SK-N-SH (cell line): ENCODE results near the gene NUCB1. TPM values are rescaled to one million over a fixed set of nuclear protein-coding genes. Genes with fewer than 3 reads are reported as not detected.
"Not testable (repeated sequence)": the region's sequence is repeated elsewhere in the genome, so short reads cannot be mapped to it uniquely, and the experiment has no call there.

ENCODE experiments used
- CTCF ChIA-PET: fragments of 300-600, 350-600 bp; formaldehyde crosslinking; extraction: SDS; loops from one replicate; lab custom pipeline; 2021; lab: Yijun Ruan, JAX
- POLR2A ChIA-PET: fragments of 350-600 bp; sonication (Branson Sonifier 250); formaldehyde crosslinking; extraction: SDS; loops from one replicate; lab custom pipeline; 2020; ENCODE audit warnings: antibody characterized with exemption, inconsistent platforms; lab: Yijun Ruan, JAX
- DNase-seq: peaks from one replicate; pipeline ENCODE4 v3.0.0; 2012
- H2AFZ ChIP-seq: fragments of 200-600 bp; sonication (generic); 2 replicates; pipeline ENCODE4 v1.8.1; 2016; ENCODE audit warnings: antibody characterized with exemption, mild to moderate bottlenecking, low read depth
- H3F3A ChIP-seq: fragments of 200-600 bp; sonication (generic); replicated peaks from 2 replicates; pipeline ENCODE3; 2016; ENCODE audit warnings: antibody characterized with exemption, mild to moderate bottlenecking; ENCODE audit not compliant: insufficient read depth
- H3K27ac ChIP-seq, 2 experiments: fragments of 200-500 bp in 1 of 2; fragments of 200-600 bp in 1 of 2; sonication (Bioruptor generic) in 1 of 2; sonication (generic), shearing (Covaris generic) in 1 of 2; 2 replicates each; pipeline versions ENCODE4 v1.5.1 to v1.6.1; 2014 to 2016; ENCODE audit warnings: low read depth in 2 of 2, inconsistent platforms in 1 of 2, low read length in 1 of 2, mild to moderate bottlenecking in 1 of 2, mixed read lengths in 1 of 2
- H3K27me3 ChIP-seq: fragments of 200-600 bp; sonication (generic), shearing (Covaris generic); 2 replicates; pipeline ENCODE4 v1.6.1; 2016; ENCODE audit warnings: mixed run types; ENCODE audit not compliant: insufficient read depth
- H3K36me3 ChIP-seq, 2 experiments: fragments of 200-500 bp in 1 of 2; fragments of 200-600 bp in 1 of 2; sonication (Bioruptor generic) in 1 of 2; sonication (generic) in 1 of 2; replicated peaks in 1 of 2; 2 replicates each; pipeline versions ENCODE3 to v1.5.1; 2014 to 2016; ENCODE audit warnings: low read length in 1 of 2, mild to moderate bottlenecking in 1 of 2; ENCODE audit not compliant: insufficient read depth in 2 of 2, control insufficient read depth in 1 of 2
- H3K4me1 ChIP-seq, 2 experiments: fragments of 200-500 bp in 1 of 2; fragments of 200-600 bp in 1 of 2; sonication (Bioruptor generic) in 1 of 2; sonication (generic), shearing (Covaris generic) in 1 of 2; 2 replicates each; pipeline versions ENCODE4 v1.5.1 to v1.6.1; 2014 to 2016; ENCODE audit warnings: low read depth in 1 of 2, low read length in 1 of 2, mixed run types in 1 of 2; ENCODE audit not compliant: insufficient read depth in 2 of 2, control insufficient read depth in 1 of 2
- H3K4me2 ChIP-seq: fragments of 200-600 bp; sonication (generic), shearing (Covaris generic); 2 replicates; pipeline ENCODE4 v1.6.1; 2017; ENCODE audit warnings: mixed run types
- H3K4me3 ChIP-seq, 2 experiments: fragments of 200-500 bp in 1 of 2; fragments of 200-600 bp in 1 of 2; sonication (Bioruptor generic) in 1 of 2; sonication (generic), shearing (Covaris generic) in 1 of 2; 2 replicates each; pipeline versions ENCODE4 v1.5.1 to v1.8.1; 2014 to 2016; ENCODE audit warnings: low read depth in 2 of 2, inconsistent platforms in 1 of 2, low read length in 1 of 2, mild to moderate bottlenecking in 1 of 2, mixed read lengths in 1 of 2, moderate library complexity in 1 of 2
- H3K79me2 ChIP-seq: fragments of 200-600 bp; sonication (generic); 2 replicates; pipeline ENCODE4 v1.8.1; 2017; ENCODE audit warnings: mild to moderate bottlenecking; ENCODE audit not compliant: insufficient read depth
- H3K9ac ChIP-seq: fragments of 200-600 bp; sonication (generic); 2 replicates; pipeline ENCODE4 v1.6.1; 2017; ENCODE audit warnings: mixed run types
- H3K9me2 ChIP-seq: fragments of 200-600 bp; sonication (generic); 2 replicates; pipeline ENCODE4 v1.6.1; 2017; ENCODE audit warnings: mixed run types
- H3K9me3 ChIP-seq: fragments of 200-600 bp; sonication (generic); 2 replicates; pipeline ENCODE4 v1.6.1; 2017; ENCODE audit warnings: mixed run types, mild to moderate bottlenecking, moderate library complexity
- H4K20me1 ChIP-seq: fragments of 200-600 bp; sonication (generic); 2 replicates; pipeline ENCODE4 v1.6.1; 2017; ENCODE audit warnings: mild to moderate bottlenecking, mixed run types; ENCODE audit not compliant: insufficient read depth
- ELF1 ChIP-seq: IDR thresholded peaks from 2 replicates; pipeline ENCODE4 v1.4.0; 2012
- FOSL2 ChIP-seq: IDR thresholded peaks from 2 replicates; pipeline ENCODE4 v1.4.0; 2012; ENCODE audit warnings: low read depth, mild to moderate bottlenecking, moderate library complexity, borderline replicate concordance
- GABPA ChIP-seq: IDR thresholded peaks from 2 replicates; pipeline ENCODE4 v1.4.0; 2012; ENCODE audit warnings: low read depth, mild to moderate bottlenecking
- MAX ChIP-seq: IDR thresholded peaks from 2 replicates; pipeline ENCODE4 v1.4.0; 2012; ENCODE audit warnings: low read depth
- SMC3 ChIP-seq: IDR thresholded peaks from 2 replicates; pipeline ENCODE4 v1.6.1; 2012; ENCODE audit warnings: low read depth, low read length, improper control_type of control experiment
- TCF12 ChIP-seq: IDR thresholded peaks from 2 replicates; pipeline ENCODE4 v1.4.0; 2012
- TEAD4 ChIP-seq: IDR thresholded peaks from 2 replicates; pipeline ENCODE4 v1.4.0; 2012; ENCODE audit warnings: mild to moderate bottlenecking, borderline replicate concordance; ENCODE audit not compliant: insufficient read depth
- WGBS: methylation state at CpG from one replicate; pipeline ENCODE4 v1.1.6; 2017; ENCODE audit warnings: low lambda C conversion rate; 5-methylcytosine and 5-hydroxymethylcytosine counted together
- polyA plus RNA-seq, 3 experiments: library from polyadenylated mRNA; depleted of rRNA; stranded (reverse); fragments of >200 nt; gene quantifications; 2 replicates each; pipeline ENCODE4 v1.2.3, GENCODE V29; 2012

NUCB1 gene
- polyA plus RNA-seq, 1 of the 3 experiments (the other 2 are of a cell fraction), result 397 TPM

DNA sequence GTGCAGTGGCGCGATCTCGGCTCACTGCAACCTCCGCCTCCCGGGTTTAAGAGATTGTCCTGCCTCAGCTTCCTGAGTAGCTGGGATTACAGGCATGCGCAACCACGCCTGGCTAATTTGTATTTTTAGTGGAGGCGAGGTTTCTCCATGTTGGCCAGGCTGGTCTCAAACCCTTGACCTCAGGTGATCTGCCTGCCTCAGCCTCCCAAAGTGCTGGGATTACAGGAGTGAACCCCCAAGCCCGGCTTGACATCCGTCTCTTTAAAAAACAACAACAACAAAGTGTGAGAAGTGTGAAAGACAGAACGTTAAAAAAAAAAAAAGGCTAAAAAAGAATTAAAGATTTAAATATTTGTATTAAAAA is 744 bp upstream of the NUCB1 start:
- Histone ChIP-seq H3K4me2 (peak overlapping the region; percentile 76), H3K79me2 (peaks cover 25% of the 10 kb centered on the region), H3K27ac (peak overlapping the region; percentile 70 to 90; a peak in 3 of 4 replicates), H2AFZ (peak overlapping the region; percentile 93), H3K4me3 (peak overlapping the region in 1 of 2 experiments; percentile 85; a peak in 3 of 4 replicates)
- not testable (repeated sequence) for H3K9me2 ChIP-seq, H3F3A ChIP-seq, H4K20me1 ChIP-seq, DNase-seq, H3K9ac ChIP-seq, H3K4me1 ChIP-seq, H3K27me3 ChIP-seq, H3K36me3 ChIP-seq, H3K9me3 ChIP-seq
- ChIA-PET CTCF (interaction anchor here (1.5 kb wide), 1 partner anchor 63 kb away, joined by 4 read pairs; the partner anchor contains the start of gene HSD17B14), POLR2A (interaction anchor here (1.3 to 2.4 kb wide), 3 partner anchors 24 to 55 kb away, joined by 5 to 11 read pairs (median 9); partner anchors contain the start of genes BAX and PPP1R15A)
- WGBS, result 89% methylated on average over 11 of the region's 11 CpGs

GRCh38 chr19:48900477-48901406 is 630 bp downstream of the NUCB1 start:
- Histone ChIP-seq H3K9ac (peak overlapping the region; percentile 79), H3K9me2 (no peaks in the 10 kb centered on the region), H2AFZ (peak overlapping the region; percentile 82), H4K20me1 (no peaks in the 10 kb centered on the region), H3K4me3 (peak overlapping the region; percentile 85), H3K4me2 (peak overlapping the region; percentile 76), H3K4me1 (peaks cover 0 to 9% of the 10 kb centered on the region in 2 experiments; a peak in 1 of 4 replicates), H3F3A (peaks cover 9% of the 10 kb centered on the region), H3K79me2 (peaks cover 25% of the 10 kb centered on the region), H3K36me3 (peaks cover 8 to 14% of the 10 kb centered on the region in 2 experiments), H3K27ac (peak overlapping the region; percentile 70 to 90), H3K9me3 (no peaks in the 10 kb centered on the region), H3K27me3 (no peaks in the 10 kb centered on the region)
- 7% methylated on average over 20 of the region's 24 CpGs for WGBS
- POLR2A ChIA-PET, result interaction anchor here (1.3 to 2.4 kb wide), 4 partner anchors 11 to 54 kb away, joined by 4 to 11 read pairs (median 7); partner anchors contain the start of genes BAX and PPP1R15A
- TF ChIP-seq TEAD4 (no peak), ELF1 (peak; percentile 47; the same call in 1 of the 2 replicates), MAX (no peak), SMC3 (no peak), GABPA (peak; percentile 61), FOSL2 (no peak), TCF12 (no peak)
- CTCF ChIA-PET, result interaction anchor here (0.7 to 1.8 kb wide), 5 partner anchors 65 to 701 kb away, joined by 3 to 8 read pairs (median 4); partner anchors contain the start of genes GYS1, HSD17B14 and RUVBL2
- peak; percentile 63 for DNase-seq

- H4K20me1 ChIP-seq, H3K4me2 ChIP-seq, H3K4me1 ChIP-seq, H3K27ac ChIP-seq, POLR2A ChIA-PET, H2AFZ ChIP-seq, H3K9me2 ChIP-seq, H3F3A ChIP-seq, H3K9ac ChIP-seq, H3K9me3 ChIP-seq, H3K27me3 ChIP-seq, H3K4me3 ChIP-seq, CTCF ChIA-PET, DNase-seq: not testable (repeated sequence)
- Histone ChIP-seq H3K36me3 (peaks cover 8 to 20% of the 10 kb centered on the region in 2 experiments), H3K79me2 (peaks cover 25% of the 10 kb centered on the region)
- 97% methylated on average over 7 of the region's 7 CpGs for WGBS
These were observed 2.2 kb downstream of the NUCB1 start for GRCh38 chr19:48902291-48902690.

DNA sequence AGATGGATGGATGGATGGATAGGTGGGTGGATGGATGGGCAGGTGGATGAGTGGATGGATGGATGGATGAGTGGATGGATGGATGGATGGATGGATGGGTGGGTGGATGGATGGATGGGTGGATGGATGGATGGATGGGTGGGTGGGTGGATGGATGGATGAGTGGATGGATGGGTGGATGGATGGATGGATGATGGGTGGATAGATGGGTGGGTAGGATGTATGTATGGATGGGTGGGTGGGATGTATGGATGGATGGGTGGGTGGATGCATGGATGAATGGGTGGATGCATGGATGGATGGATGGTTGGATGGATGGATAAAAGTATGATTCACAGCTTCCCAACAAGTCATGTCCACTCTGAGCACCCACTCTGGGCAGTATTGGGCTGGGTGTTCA is 3.7 kb downstream of the NUCB1 start:
- DNase-seq, H4K20me1 ChIP-seq, H2AFZ ChIP-seq, H3K4me2 ChIP-seq, POLR2A ChIA-PET, H3K4me3 ChIP-seq, H3K27ac ChIP-seq, H3K9me2 ChIP-seq, H3K27me3 ChIP-seq, H3K4me1 ChIP-seq, H3F3A ChIP-seq, H3K9ac ChIP-seq, H3K9me3 ChIP-seq: not testable (repeated sequence)
- peaks cover 25% of the 10 kb centered on the region for H3K79me2 ChIP-seq
- CTCF ChIA-PET, result interaction anchor here (0.6 to 1.4 kb wide), 2 partner anchors 67 to 115 kb away, joined by 3 read pairs; no protein-coding TSS in a partner anchor
- H3K36me3 ChIP-seq, result peaks cover 8 to 20% of the 10 kb centered on the region in 2 experiments
